HG03039 (cell line): ENCODE data around the gene MTMR4.
"Not testable (repeated sequence)": the region's sequence is repeated elsewhere in the genome, so short reads cannot be mapped to it uniquely, and the experiment has no call there.

Source experiments
- ATAC-seq: cut with Tn5 transposase; IDR thresholded peaks from one replicate; pipeline ENCODE4 v1.9.1; 2021; ENCODE audit warnings: mild to moderate bottlenecking, moderate library complexity; ENCODE audit not compliant: unreplicated experiment

The MTMR4 gene

DNA sequence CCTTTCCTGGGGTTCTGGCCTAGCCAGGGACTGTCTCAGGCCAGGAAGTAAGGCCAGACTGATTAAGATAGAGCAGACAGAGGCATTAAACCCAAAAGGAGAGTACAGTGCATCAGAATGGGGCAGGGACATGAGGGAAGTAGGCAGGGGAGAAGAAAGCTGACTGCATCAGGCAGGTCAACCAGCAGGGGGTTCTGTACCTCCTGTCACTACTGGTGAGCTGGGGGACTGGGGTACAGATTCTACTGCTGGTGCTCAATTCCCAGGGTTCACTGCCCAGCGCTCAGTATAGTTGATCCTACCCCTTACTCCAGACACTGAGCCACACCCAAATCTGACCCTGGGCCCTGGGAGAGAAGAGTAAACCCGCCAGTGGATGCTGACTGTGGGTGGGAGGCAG lies 12.9 kb upstream of the MTMR4 start:
- no peak for ATAC-seq

DNA sequence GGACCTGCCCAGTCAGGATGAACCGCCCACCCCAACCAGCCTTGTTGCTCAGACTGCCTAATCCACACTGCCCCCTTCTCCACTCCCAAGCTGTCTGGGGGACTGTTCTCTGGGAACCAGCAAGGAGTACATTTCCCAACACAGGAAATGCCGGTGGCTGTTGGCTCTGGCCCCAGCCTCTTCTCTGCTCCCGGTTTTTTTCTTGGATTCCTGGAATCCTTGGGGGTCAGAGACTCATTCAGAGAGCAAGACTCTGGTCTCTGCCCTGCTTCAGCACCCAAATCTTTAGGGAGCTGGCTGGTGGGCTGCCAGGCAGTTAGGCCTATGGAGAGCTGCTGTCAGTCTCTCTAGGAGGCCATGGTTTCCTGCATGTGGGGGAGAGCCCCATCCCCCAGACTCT lies 10.8 kb upstream of the MTMR4 start:
- no peak for ATAC-seq

GRCh38 chr17:58521680-58522079 lies 7.2 kb upstream of the MTMR4 start:
- no peak for ATAC-seq

DNA sequence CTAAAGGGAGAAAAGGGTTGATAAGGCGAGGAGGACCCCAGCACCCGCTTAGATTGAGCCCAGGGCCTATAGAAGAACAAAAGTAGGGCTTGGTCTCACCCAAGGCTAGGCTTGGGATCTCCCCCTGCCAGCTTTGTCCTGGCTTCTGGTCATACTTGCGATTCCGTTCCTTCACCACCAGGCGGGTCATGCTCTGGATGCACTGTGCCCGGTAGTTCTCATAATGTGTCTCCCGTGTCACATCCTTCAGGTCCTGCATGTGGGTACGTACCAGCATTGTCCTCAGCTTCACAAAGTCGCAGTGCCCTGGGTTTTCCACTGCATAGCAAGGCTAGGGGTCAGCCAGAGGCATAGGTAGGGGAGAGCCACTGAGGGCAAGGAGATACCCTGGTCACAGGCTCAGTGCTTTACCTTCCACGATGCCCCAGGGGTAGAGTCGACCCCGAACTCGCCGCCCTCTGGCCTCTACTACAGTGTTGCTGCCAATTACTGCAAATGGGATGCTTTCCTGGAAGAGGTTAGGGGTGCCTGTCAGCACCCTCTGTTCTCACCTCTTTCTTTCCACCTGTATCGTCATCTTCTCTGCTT lies 6.5 kb upstream of the MTMR4 start:
- no peak for ATAC-seq

GRCh38 chr17:58517928-58518609 lies 3.6 kb upstream of the MTMR4 start:
- ATAC-seq: peak; percentile 73

- ATAC-seq: no peak
These were observed 3.0 kb upstream of the MTMR4 start for GRCh38 chr17:58517378-58517927.

DNA sequence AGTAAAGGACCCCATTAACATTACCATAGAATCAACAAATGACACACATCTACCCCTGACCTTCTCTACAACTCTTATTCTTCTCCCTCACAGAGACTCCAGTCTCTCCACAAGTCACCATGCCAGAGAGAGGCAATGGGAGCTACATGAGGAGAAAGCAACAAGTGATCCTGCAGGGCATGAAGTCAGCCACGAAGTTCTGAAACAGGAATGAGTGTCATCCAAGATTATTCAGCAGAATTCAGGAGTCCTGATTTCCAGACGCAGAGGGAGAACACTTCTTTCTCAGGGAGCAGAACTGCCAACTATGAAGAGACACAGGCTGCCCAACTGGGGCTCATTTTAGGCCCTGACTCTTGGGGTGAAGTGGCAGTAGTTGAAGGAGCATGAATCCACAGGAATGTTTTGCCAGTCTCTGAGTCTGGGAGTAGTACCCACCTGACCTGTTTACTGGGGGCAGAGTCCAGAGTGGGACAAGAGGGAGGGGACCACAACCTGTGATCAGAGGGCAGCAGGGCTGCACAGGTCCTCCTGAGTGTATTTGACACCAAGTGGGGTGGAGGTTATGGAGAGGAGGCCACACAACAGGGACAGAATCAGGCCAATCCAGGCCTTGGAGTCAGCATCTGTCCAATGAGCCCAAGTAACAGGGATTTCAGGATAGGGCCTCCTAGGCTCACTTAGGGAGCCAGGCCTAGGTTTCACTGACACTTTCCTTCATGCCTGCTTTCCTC lies 2.4 kb upstream of the MTMR4 start:
- no peak for ATAC-seq

DNA sequence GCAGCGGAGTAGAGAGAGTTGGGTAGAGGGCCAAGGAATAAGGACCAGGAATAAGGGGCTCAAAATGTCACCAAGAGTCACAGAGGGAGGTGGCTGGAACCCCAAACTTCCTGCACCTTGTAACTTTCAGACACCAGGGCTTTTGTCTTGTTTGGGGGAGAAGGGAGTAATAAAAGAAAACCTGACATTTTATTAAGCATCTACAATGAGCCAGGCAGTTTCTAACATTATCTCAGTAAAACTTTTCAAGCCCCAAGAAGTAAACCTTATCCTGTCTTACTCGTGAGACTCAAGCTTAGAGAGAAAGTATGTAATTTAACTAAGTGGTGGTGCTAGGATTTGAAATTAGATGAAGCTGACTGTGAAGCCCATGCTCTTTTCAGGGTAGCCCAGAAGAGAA lies 848 bp upstream of the MTMR4 start:
- no peak for ATAC-seq

DNA sequence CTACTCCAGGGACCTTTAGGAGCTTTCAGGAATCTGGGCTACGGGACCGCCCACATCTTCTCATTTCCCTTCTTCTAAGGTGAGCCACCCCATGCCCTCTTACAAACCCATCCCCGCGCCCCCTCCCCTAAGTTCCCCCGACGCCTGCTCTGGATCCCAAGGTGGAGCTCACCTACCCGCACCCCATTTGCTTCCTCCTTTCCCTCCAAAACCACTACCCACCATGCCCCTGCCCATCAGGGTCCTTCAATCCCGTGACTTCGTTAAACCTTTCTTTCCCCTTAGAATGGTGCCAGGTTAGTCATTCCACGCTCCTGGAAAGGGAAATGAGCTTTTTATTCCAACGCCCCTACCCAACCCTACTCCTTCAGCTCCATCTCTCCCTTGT lies 326 bp upstream of the MTMR4 start:
- ATAC-seq: no peak

GRCh38 chr17:58513267-58513964 lies 1.0 kb downstream of the MTMR4 start:
- ATAC-seq: no peak

DNA sequence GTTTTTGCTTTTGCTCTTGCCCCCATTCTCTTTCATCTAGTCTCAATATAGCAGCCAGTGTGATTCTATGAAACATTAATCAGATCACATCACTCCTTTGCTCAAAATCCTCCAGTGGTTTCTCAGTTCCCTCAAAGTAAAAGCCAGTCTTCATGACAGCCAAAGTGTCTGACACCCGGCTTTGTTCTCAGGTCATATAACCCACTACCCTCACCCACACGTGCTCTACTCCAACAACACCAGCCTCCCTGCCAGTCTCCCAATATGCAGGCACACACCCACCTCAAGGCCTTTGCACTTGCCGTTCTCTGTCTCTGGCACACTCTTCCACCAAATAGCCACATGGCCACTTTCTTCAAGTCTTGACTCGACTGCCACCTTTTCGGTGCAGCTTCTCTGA lies 4.4 kb downstream of the MTMR4 start:
- no peak for ATAC-seq

DNA sequence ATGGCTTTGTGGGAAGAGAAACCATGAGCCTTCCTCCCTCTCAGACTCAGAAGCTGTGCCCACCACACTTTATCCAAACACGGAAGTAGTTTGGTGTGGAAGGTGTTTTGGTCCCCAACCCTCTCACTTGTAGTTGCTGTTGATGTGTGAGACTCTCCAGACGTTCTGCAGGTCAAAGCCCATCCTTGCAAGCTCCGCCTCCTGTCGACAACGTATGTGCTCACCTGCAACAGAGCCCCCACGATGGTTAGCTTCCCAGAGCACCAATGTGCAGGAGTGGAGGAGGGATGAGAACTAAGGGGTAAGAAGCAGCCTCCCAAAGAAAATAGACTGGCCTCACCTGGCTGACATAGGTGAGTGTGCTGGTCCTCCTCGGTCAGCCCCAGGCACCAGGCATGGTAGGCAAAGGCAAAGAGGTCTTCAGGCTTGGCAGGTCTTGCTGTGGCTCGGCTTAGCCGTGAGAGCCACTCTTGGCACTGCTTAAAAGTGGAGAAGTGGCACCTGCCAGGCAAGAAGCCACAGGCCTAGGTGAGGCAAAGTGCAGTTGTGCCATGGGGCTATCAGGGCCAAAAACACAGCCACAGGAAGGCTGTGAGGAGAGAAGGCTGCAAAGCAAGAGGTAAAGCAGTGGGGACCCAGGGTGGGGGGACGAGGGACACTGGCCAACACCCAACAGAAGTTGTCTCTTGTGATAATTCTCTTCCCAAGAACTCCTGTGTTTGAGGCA lies 5.9 kb downstream of the MTMR4 start:
- ATAC-seq: no peak

GRCh38 chr17:58507123-58507634 lies 7.3 kb downstream of the MTMR4 start:
- ATAC-seq: no peak

GRCh38 chr17:58506354-58507080 lies 7.9 kb downstream of the MTMR4 start:
- ATAC-seq: no peak

- peak; percentile 85 for ATAC-seq
These were observed 9.5 kb downstream of the MTMR4 start for GRCh38 chr17:58504826-58505351.

- ATAC-seq: no peak
These were observed 10.6 kb downstream of the MTMR4 start for GRCh38 chr17:58503866-58504265.

- ATAC-seq: not testable (repeated sequence)
These were observed 11.3 kb downstream of the MTMR4 start for GRCh38 chr17:58503134-58503533.

GRCh38 chr17:58501451-58501850 lies 13.0 kb downstream of the MTMR4 start:
- no peak for ATAC-seq

GRCh38 chr17:58498177-58498828 lies 16.1 kb downstream of the MTMR4 start:
- no peak for ATAC-seq
